NT2/D1 (cell line): ENCODE measurements around the gene PPIF.

ENCODE experiments used
- DNase-seq: peaks from one replicate; pipeline ENCODE4 v3.0.0-alpha.2; 2011; ENCODE audit warnings: low read depth, low spot score
- H3K27me3 ChIP-seq: 2 replicates; pipeline ENCODE4 v1.6.0; 2011; ENCODE audit warnings: mild to moderate bottlenecking; ENCODE audit not compliant: insufficient read length, insufficient read depth
- H3K36me3 ChIP-seq: 2 replicates; pipeline ENCODE4 v1.6.1; 2011; ENCODE audit warnings: mild to moderate bottlenecking, low read length, mixed read lengths; ENCODE audit not compliant: insufficient read depth, insufficient read length
- H3K4me1 ChIP-seq: 2 replicates; pipeline ENCODE4 v1.5.1; 2011; ENCODE audit not compliant: insufficient read depth, insufficient read length
- H3K4me3 ChIP-seq: 2 replicates; pipeline ENCODE4 v1.5.1; 2011; ENCODE audit warnings: low read depth; ENCODE audit not compliant: insufficient read length
- H3K9ac ChIP-seq: 2 replicates; pipeline ENCODE4 v1.6.0; 2011; ENCODE audit warnings: low read depth; ENCODE audit not compliant: insufficient read length
- H3K9me3 ChIP-seq: 2 replicates; pipeline ENCODE4 v1.5.1; 2011; ENCODE audit warnings: mild to moderate bottlenecking, low read length; ENCODE audit not compliant: insufficient read depth
- SUZ12 ChIP-seq: IDR thresholded peaks from 2 replicates; pipeline ENCODE4 v1.6.1; 2011; ENCODE audit not compliant: insufficient read length, insufficient read depth; ENCODE audit errors: extremely low read depth
- YY1 ChIP-seq: IDR thresholded peaks from 2 replicates; pipeline ENCODE4 v1.6.1; 2011; ENCODE audit not compliant: insufficient read length, insufficient read depth
- ZNF274 ChIP-seq: IDR thresholded peaks from 2 replicates; pipeline ENCODE4 v1.6.1; 2011; ENCODE audit warnings: mild to moderate bottlenecking, low read depth, low read length

PPIF gene

GRCh38 chr10:79310911-79311573 is 36.2 kb upstream of the PPIF start:
- DNase-seq: no peak
- Histone ChIP-seq H3K27me3 (no peaks in the 10 kb centered on the region), H3K9ac (no peak overlapping the region), H3K4me3 (no peak overlapping the region), H3K36me3 (peaks cover 83% of the 10 kb centered on the region), H3K9me3 (no peaks in the 10 kb centered on the region), H3K4me1 (no peaks in the 10 kb centered on the region)
- TF ChIP-seq ZNF274: no peak
- no peak for TF ChIP-seq YY1
- no peak for TF ChIP-seq SUZ12

DNA sequence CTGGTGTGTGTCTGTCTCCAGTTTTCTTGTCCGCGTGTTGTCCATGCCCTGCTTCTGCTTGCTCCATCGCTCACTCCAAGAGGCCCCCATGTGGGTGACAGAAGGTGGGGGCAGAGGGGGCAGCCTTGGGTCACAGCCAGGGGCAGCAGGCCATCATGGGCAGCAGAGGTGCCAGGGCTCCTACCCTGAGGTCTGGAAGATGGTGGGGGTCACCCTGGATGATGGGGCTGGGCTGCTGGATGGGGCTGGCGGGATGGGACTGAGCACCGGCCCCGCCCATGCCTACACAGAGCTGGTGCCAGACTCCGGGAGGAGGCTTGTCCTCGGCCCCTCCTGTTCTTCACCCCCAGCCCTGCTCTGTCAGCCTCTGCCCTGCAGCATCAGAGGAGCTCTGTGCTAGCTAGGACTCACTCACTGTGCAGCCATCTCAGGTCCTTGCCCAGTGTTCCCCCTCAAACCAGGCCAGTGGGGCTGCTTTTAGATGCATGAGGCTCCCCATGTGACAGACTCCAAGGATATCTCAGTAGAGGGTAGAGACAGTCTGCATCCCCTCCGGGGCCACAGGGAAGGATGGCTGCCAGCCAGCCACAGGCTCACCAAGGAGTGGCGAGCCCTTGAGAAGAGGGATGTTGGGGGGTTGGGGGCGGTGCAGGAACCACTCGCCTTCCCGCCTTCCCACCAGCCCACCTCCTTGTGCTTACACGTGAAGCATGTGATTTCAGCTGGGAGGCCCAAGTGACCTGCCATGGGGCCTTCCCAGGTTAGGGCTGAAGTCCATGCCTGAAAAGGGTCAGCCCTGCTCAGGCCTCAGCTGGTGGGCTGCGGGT is 35.5 kb upstream of the PPIF start:
- H3K9me3 ChIP-seq: no peaks in the 10 kb centered on the region
- H3K9ac ChIP-seq: no peak overlapping the region
- no peaks in the 10 kb centered on the region for H3K27me3 ChIP-seq
- H3K4me3 ChIP-seq: no peak overlapping the region
- peaks cover 4% of the 10 kb centered on the region for H3K4me1 ChIP-seq
- no peak for DNase-seq
- TF ChIP-seq ZNF274: no peak
- no peak for TF ChIP-seq SUZ12
- TF ChIP-seq YY1: no peak
- H3K36me3 ChIP-seq: peaks cover 75% of the 10 kb centered on the region

DNA sequence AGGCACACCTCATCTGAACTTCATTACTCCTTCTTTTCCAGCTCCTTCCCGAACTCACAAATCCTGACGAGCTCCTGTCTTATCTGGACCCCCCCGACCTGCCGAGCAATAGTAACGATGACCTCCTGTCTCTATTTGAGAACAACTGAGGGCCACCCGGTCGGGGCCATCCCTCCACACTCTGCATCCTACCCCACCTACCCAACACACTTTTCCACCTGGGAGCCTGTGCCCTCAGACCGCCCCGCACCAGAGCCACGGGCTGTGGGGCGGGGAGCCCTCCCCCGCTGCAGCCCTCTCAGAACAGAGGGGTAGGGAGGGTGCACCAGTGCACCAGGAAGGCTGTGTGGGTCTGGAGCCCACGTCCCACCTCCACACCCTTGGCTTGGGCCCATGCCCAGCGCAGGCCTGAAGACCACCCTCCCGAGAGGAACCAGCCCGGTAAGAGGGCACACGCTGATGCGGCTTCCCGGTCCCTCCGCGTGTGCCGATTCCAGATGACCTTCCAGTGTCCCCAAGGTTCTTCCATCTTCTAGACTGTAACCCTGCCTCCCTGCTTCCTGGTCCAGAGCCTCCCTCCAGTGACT is 34.6 kb upstream of the PPIF start:
- Histone ChIP-seq H3K9me3 (no peaks in the 10 kb centered on the region), H3K4me3 (no peak overlapping the region), H3K9ac (no peak overlapping the region), H3K27me3 (no peaks in the 10 kb centered on the region), H3K36me3 (peaks cover 66% of the 10 kb centered on the region), H3K4me1 (peaks cover 10% of the 10 kb centered on the region)
- no peak for DNase-seq
- TF ChIP-seq SUZ12 (no peak), ZNF274 (no peak), YY1 (no peak)

- TF ChIP-seq YY1 (no peak), ZNF274 (no peak), SUZ12 (no peak)
- DNase-seq: no peak
- no peak overlapping the region for H3K9ac ChIP-seq
- H3K9me3 ChIP-seq: no peaks in the 10 kb centered on the region
- H3K36me3 ChIP-seq: peaks cover 60% of the 10 kb centered on the region
- H3K27me3 ChIP-seq: no peaks in the 10 kb centered on the region
- H3K4me1 ChIP-seq: peaks cover 13% of the 10 kb centered on the region
- no peak overlapping the region for H3K4me3 ChIP-seq
These were observed 33.9 kb upstream of the PPIF start for GRCh38 chr10:79313320-79313719.

GRCh38 chr10:79313911-79314439 is 33.3 kb upstream of the PPIF start:
- Histone ChIP-seq H3K9me3 (no peaks in the 10 kb centered on the region), H3K36me3 (peaks cover 55% of the 10 kb centered on the region), H3K9ac (no peak overlapping the region), H3K4me3 (no peak overlapping the region), H3K4me1 (peaks cover 13% of the 10 kb centered on the region), H3K27me3 (no peaks in the 10 kb centered on the region)
- TF ChIP-seq YY1 (no peak), ZNF274 (no peak), SUZ12 (no peak)
- DNase-seq: no peak

- no peak overlapping the region for H3K4me3 ChIP-seq
- TF ChIP-seq SUZ12: no peak
- no peak for TF ChIP-seq ZNF274
- no peak for TF ChIP-seq YY1
- DNase-seq: no peak
- H3K9ac ChIP-seq: no peak overlapping the region
- H3K9me3 ChIP-seq: no peaks in the 10 kb centered on the region
- H3K36me3 ChIP-seq: peaks cover 45% of the 10 kb centered on the region
- H3K4me1 ChIP-seq: peaks cover 13% of the 10 kb centered on the region
- H3K27me3 ChIP-seq: no peaks in the 10 kb centered on the region
These were observed 32.3 kb upstream of the PPIF start for GRCh38 chr10:79314761-79315601.
